HepG2 (cell line): ENCODE results near the gene LTBR. TPM values are rescaled to one million over a fixed set of nuclear protein-coding genes. Genes with fewer than 3 reads are reported as not detected.

Source experiments
- ARNT ChIP-seq: fragments of 450-650 bp; IDR thresholded peaks from 2 replicates; pipeline ENCODE4 v1.6.1; 2017
- CENPT ChIP-seq: sonication (generic); formaldehyde crosslinking; IDR thresholded peaks from 2 replicates; pipeline ENCODE4 v1.8.0; 2022; ENCODE audit warnings: low read depth, mild to moderate bottlenecking, moderate library complexity, missing genetic modification reagents
- CERS6 ChIP-seq: sonication (generic); formaldehyde crosslinking; IDR thresholded peaks from 2 replicates; pipeline ENCODE4 v1.5.0; 2020; ENCODE audit warnings: missing genetic modification reagents
- DPF2 ChIP-seq: sonication (generic); formaldehyde crosslinking; IDR thresholded peaks from 2 replicates; pipeline ENCODE4 v1.4.0; 2020; ENCODE audit warnings: mild to moderate bottlenecking, low read depth, missing genetic modification reagents, borderline replicate concordance
- EEA1 ChIP-seq: sonication (generic); formaldehyde crosslinking; IDR thresholded peaks from 2 replicates; pipeline ENCODE4 v1.5.1; 2020; ENCODE audit warnings: mild to moderate bottlenecking, missing genetic modification reagents, borderline replicate concordance
- GPBP1L1 ChIP-seq: sonication (generic); formaldehyde crosslinking; IDR thresholded peaks from 2 replicates; pipeline ENCODE4 v1.5.0; 2020; ENCODE audit warnings: mild to moderate bottlenecking, missing genetic modification reagents
- ISX ChIP-seq: sonication (generic); formaldehyde crosslinking; conservative IDR thresholded peaks from 2 replicates; pipeline ENCODE4 v1.5.0; 2020; ENCODE audit warnings: missing genetic modification reagents
- NONO ChIP-seq, 2 experiments: fragments of 450-650 bp in 1 of 2; sonication (generic) in 1 of 2; formaldehyde crosslinking in 1 of 2; IDR thresholded peaks in 1 of 2; conservative IDR thresholded peaks in 1 of 2; 2 replicates each; pipeline versions ENCODE4 v1.6.1 to v1.8.0; 2017 to 2022; ENCODE audit warnings: mild to moderate bottlenecking in 1 of 2, missing genetic modification reagents in 1 of 2, moderate library complexity in 1 of 2
- NRL ChIP-seq: sonication (generic); formaldehyde crosslinking; IDR thresholded peaks from 2 replicates; pipeline ENCODE4 v1.5.0; 2020; ENCODE audit warnings: missing genetic modification reagents, mild to moderate bottlenecking, moderate library complexity, borderline replicate concordance
- RARA ChIP-seq: IDR thresholded peaks from 2 replicates; pipeline ENCODE4 v1.6.1; 2016; ENCODE audit warnings: missing genetic modification reagents, missing compliant biosample characterization
- SP140L ChIP-seq: sonication (generic); formaldehyde crosslinking; IDR thresholded peaks from 2 replicates; pipeline ENCODE4 v1.4.0; 2020; ENCODE audit warnings: missing genetic modification reagents, borderline replicate concordance
- SSRP1 ChIP-seq: IDR thresholded peaks from 2 replicates; pipeline ENCODE4 v1.6.1; 2016; ENCODE audit warnings: control low read depth
- TAF15 ChIP-seq: fragments of 200-400 bp; formaldehyde crosslinking; IDR thresholded peaks from one replicate; pipeline ENCODE4 v1.6.1; 2018; ENCODE audit warnings: mild to moderate bottlenecking, low read depth, low read length; ENCODE audit not compliant: poor library complexity, severe bottlenecking
- WIZ ChIP-seq: sonication (generic); formaldehyde crosslinking; IDR thresholded peaks from 2 replicates; pipeline ENCODE4 v1.5.1; 2020; ENCODE audit warnings: mild to moderate bottlenecking, missing genetic modification reagents
- ZBTB14 ChIP-seq: sonication (generic); formaldehyde crosslinking; IDR thresholded peaks from 2 replicates; pipeline ENCODE4 v1.4.0; 2020; ENCODE audit warnings: missing genetic modification reagents
- ZBTB42 ChIP-seq: sonication (generic); formaldehyde crosslinking; IDR thresholded peaks from 2 replicates; pipeline ENCODE4 v1.5.0; 2020; ENCODE audit warnings: mild to moderate bottlenecking, missing genetic modification reagents
- ZMAT3 ChIP-seq: sonication (generic); formaldehyde crosslinking; conservative IDR thresholded peaks from 2 replicates; pipeline ENCODE4 v1.7.0; 2021; ENCODE audit warnings: missing genetic modification reagents
- ZNF12 ChIP-seq: sonication (generic); formaldehyde crosslinking; IDR thresholded peaks from 2 replicates; pipeline ENCODE4 v1.5.0; 2020; ENCODE audit warnings: missing genetic modification reagents
- ZNF253 ChIP-seq: sonication (generic); formaldehyde crosslinking; IDR thresholded peaks from 2 replicates; pipeline ENCODE4 v1.8.0; 2022; ENCODE audit warnings: mild to moderate bottlenecking, missing genetic modification reagents, borderline replicate concordance
- ZNF335 ChIP-seq: sonication (generic); formaldehyde crosslinking; IDR thresholded peaks from 2 replicates; pipeline ENCODE4 v1.4.0; 2020; ENCODE audit warnings: missing genetic modification reagents
- ZNF383 ChIP-seq: sonication (generic); formaldehyde crosslinking; IDR thresholded peaks from 2 replicates; pipeline ENCODE4 v1.4.0; 2020; ENCODE audit warnings: missing genetic modification reagents, mild to moderate bottlenecking, borderline replicate concordance
- ZNF431 ChIP-seq: sonication (generic); formaldehyde crosslinking; IDR thresholded peaks from 2 replicates; pipeline ENCODE4 v1.9.0; 2022; ENCODE audit warnings: missing genetic modification reagents, low read depth, mild to moderate bottlenecking, borderline replicate concordance
- ZNF724P ChIP-seq: sonication (generic); formaldehyde crosslinking; IDR thresholded peaks from 2 replicates; pipeline ENCODE4 v1.8.0; 2022; ENCODE audit warnings: missing genetic modification reagents, borderline replicate concordance
- ZNF749 ChIP-seq: sonication (generic); formaldehyde crosslinking; IDR thresholded peaks from 2 replicates; pipeline ENCODE4 v1.8.0; 2022; ENCODE audit warnings: mild to moderate bottlenecking, missing genetic modification reagents, moderate library complexity, borderline replicate concordance
- ZNF768 ChIP-seq: sonication (generic); formaldehyde crosslinking; IDR thresholded peaks from 2 replicates; pipeline ENCODE4 v1.4.0; 2020; ENCODE audit warnings: missing genetic modification reagents
- ZNF780A ChIP-seq: sonication (generic); formaldehyde crosslinking; IDR thresholded peaks from 2 replicates; pipeline ENCODE4 v1.8.0; 2022; ENCODE audit warnings: mild to moderate bottlenecking, missing genetic modification reagents, moderate library complexity
- ZNF792 ChIP-seq: IDR thresholded peaks from 2 replicates; pipeline ENCODE4 v1.6.1; 2016
- ZNF83 ChIP-seq: sonication (generic); formaldehyde crosslinking; IDR thresholded peaks from 2 replicates; pipeline ENCODE4 v1.4.0; 2020; ENCODE audit warnings: missing genetic modification reagents, mild to moderate bottlenecking, borderline replicate concordance
- polyA plus RNA-seq, 8 experiments: library from polyadenylated mRNA; depleted of rRNA in 3 of 8; stranded (reverse) in 7 of 8; unstranded in 1 of 8; fragments of >200 nt; fragmentation: Illumina TruSeq in 4 of 8; extraction: Trizol in 4 of 8; gene quantifications; 2 replicates each; pipeline versions ENCODE4 v1.2.1 to v1.2.3, GENCODE V29; 2011 to 2016; ENCODE audit warnings: low read depth in 4 of 8, missing spikeins in 1 of 8, mixed read lengths in 1 of 8; ENCODE audit not compliant: insufficient read depth in 1 of 8
- total RNA-seq, 5 experiments: library from RNA; depleted of rRNA; stranded (reverse); fragments of >200 nt; fragmentation: Illumina TruSeq; extraction: Trizol; gene quantifications; 2 replicates each; pipeline ENCODE4 v1.2.3, GENCODE V29; 2016; ENCODE audit warnings: low read depth in 1 of 5

Gene LTBR
- total and polyA plus RNA-seq, 2 of the 13 experiments (the other 11 are each of a cell fraction or from before 2014, with no cell fraction given), result 31.4 to 34.8 TPM

- peak; percentile 28; the same call in 1 of the 2 replicates for TF ChIP-seq ZNF724P (CRISPR knock-in tag)
- no peak; the same call in 1 of the 2 replicates for TF ChIP-seq ZNF768
- no peak for TF ChIP-seq NRL (CRISPR knock-in tag)
- TF ChIP-seq ZBTB14 (CRISPR knock-in tag), result no peak
- TF ChIP-seq ZNF12 (CRISPR knock-in tag), result no peak
- TF ChIP-seq ZNF431 (CRISPR knock-in tag), result 0 out of 2 replicates have a peak, but pooled peaks have one; percentile 10
- peak; percentile 28; the same call in 1 of the 2 replicates for TF ChIP-seq EEA1 (CRISPR knock-in tag)
- no peak for TF ChIP-seq NONO (IDR thresholded peaks at IDR 0.05)
- peak; percentile 83 for TF ChIP-seq NONO (CRISPR knock-in tag; conservative IDR thresholded peaks at IDR 0.05)
- TF ChIP-seq CERS6 (CRISPR knock-in tag), result peak; percentile 36; the same call in 1 of the 2 replicates
- TF ChIP-seq TAF15, result no peak
- TF ChIP-seq ZNF792 (CRISPR knock-in tag), result 0 out of 2 replicates have a peak, but pooled peaks have one; percentile 22
- no peak for TF ChIP-seq DPF2
- no peak for TF ChIP-seq ZBTB42 (CRISPR knock-in tag)
- no peak for TF ChIP-seq ZNF749 (CRISPR knock-in tag)
- TF ChIP-seq WIZ, result peak; percentile 56; the same call in 1 of the 2 replicates
- no peak for TF ChIP-seq ISX (CRISPR knock-in tag)
- no peak for TF ChIP-seq SP140L (CRISPR knock-in tag)
- TF ChIP-seq CENPT (CRISPR knock-in tag), result no peak; the same call in 1 of the 2 replicates
- no peak for TF ChIP-seq GPBP1L1 (CRISPR knock-in tag)
- TF ChIP-seq ZNF253, result no peak; the same call in 1 of the 2 replicates
- TF ChIP-seq ZNF83 (CRISPR knock-in tag), result 0 out of 2 replicates have a peak, but pooled peaks have one; percentile 25
- no peak for TF ChIP-seq ZNF383 (CRISPR knock-in tag)
- TF ChIP-seq RARA (CRISPR knock-in tag), result no peak
- no peak; the same call in 1 of the 2 replicates for TF ChIP-seq ZMAT3
- TF ChIP-seq ZNF780A, result peak; percentile 67; the same call in 1 of the 2 replicates
- no peak for TF ChIP-seq ARNT
- no peak for TF ChIP-seq SSRP1
- 0 out of 2 replicates have a peak, but pooled peaks have one; percentile 11 for TF ChIP-seq ZNF335
Measured at GRCh38 chr12:6341417-6342139, 42.4 kb upstream of the LTBR start, which contains the start of gene TNFRSF1A (continued).
